HG02970 (cell line): ENCODE data around the gene PIK3R5.
A peak's percentile ranks its signal among the peaks of the same experiment; 100 is the strongest.
"Not testable (repeated sequence)": the region's sequence is repeated elsewhere in the genome, so short reads cannot be mapped to it uniquely, and the experiment has no call there.

ENCODE experiments used
- ATAC-seq: cut with Tn5 transposase; IDR thresholded peaks from one replicate; pipeline ENCODE4 v1.9.1; 2021; ENCODE audit warnings: mild to moderate bottlenecking, moderate library complexity, moderate number of reproducible peaks; ENCODE audit not compliant: unreplicated experiment, low FRiP score

The PIK3R5 gene

GRCh38 chr17:8865811-8866210 lies 99.7 kb downstream of the PIK3R5 start:
- no peak for ATAC-seq

DNA sequence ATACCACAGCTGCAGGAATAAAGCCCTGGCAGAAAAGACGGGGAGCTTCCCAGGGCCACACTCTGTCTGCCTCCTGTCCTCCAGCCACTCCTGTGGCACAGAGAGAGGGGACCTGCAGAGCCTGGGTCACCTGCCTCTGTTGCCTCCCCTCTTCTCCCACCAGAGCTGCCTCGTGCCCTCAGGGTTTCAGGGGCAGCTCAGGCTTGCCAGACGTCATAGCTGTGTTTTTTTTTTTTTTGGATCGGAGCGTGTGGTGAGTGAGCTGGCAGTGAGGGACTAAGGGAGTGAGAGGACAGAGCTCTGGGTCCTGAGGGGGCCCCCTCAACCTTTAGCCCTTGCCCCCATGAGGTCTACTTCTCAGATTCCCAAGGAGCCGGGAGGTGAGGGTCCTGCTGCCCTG lies 100.1 kb downstream of the PIK3R5 start:
- no peak for ATAC-seq

- ATAC-seq: no peak
These were observed 103.1 kb downstream of the PIK3R5 start for GRCh38 chr17:8862213-8863056.

DNA sequence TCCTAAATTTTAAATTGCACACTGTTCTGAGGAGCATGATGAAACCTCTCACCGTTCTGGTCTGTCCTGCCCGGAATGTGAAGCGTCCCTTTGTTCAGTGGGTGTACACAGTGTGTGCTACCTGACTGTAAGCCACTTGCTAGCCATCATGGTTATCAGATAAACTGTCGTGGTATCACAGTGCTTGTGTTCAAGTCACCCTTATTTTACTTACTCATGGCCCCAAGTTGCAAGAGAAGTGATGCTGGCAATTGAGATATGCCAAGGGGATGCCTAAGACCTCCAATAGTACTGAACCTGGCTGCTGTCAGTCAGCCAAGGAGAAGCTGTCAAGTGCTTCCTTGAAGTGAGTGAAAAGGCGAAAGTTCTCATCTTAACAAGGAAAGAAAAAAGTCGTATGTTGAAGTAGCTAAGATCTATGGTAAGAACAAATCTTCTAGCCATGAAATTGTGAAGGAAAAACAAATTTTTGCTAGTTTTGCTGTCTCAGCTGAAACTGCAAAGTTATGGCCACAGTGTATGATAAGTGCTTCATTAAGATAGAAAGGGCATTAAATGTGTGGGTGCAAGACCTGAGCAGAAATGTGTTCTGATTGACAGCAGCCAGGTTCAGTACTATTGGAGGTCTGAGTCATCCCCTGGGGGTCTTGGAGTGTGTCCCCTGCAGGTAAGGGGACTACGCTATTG lies 103.9 kb downstream of the PIK3R5 start:
- no peak for ATAC-seq

DNA sequence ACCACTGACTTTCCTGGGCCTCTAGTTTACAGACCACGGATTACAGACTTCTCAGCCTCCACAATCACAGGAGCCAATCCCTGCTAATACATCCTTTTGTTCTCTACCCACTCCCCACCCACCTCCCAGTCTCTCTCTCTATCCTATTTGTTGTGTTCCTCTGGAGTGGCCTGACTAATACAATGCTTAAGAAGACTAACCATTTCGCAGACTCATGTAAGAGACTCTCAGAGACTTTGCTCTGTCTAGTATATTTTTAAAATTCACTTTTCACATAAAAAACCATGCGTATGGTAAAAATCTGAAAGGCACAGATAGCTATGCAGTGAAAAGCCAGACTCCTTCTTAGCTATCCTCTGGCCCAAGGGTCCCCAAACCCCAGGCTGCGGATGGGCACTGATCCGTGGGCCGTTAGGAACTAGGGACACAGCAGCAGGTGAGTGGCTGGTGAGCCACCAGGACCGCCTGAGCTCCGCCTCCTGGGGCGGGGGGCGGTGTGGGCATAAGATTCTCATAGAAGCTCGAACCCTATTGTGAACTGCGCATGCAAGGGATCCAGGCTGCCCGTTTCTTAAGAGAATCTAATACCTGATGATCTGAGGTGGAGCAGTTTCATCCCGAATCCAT lies 105.6 kb downstream of the PIK3R5 start:
- ATAC-seq: no peak

DNA sequence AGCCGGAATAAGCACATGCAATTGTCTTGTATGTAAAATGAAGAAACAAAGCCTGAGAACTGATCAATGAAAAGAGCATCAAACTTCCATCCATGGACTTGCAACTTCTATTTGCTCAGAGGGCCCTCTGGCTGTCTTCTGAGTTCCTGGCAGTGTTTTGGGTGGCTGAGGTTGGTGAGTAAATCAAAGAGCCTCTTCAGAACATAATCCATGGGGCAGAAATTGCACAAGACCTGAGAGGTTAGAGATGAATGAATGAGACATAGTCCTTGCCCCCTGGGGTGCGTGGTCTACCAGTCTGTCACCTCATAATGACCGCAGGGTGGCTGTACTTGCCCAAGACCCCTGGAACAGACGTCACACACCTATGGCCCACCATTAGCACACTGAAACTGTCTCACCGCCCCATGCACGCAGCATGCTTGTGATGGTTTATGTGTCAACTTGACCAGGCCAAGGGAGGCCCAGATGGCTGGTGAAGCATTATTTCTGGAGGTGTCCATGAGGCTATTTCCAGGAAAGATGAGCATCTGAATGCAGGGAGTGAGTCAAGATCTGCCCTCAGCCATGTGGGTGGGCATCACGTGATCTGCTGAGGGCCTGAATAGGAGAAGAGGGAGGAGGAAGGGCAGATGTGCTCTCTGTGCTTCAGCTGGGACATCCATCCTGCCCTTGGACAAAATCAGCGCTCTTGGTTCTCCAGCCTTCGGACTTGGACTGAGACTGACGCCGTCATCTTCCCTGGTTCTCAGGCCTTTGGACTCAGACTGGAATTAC lies 106.3 kb downstream of the PIK3R5 start:
- no peak for ATAC-seq

DNA sequence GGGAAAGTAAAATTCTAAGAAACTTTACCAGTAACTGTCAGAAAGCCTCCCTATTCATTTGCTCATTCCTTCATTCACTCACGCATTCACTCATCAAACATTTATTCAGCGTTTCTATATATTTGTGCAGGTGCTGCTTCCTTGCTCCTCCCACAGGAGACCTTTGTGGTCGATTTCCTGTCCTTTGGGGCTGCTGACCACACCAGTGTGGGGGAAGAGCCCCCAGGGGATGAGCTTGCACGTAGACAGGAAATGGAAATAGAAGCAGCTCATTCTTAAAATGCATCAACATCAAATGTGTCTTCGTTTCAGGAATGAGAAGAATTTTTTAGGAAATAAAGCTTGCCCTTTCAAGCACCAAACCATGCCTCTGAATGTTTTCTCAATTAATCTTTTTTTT lies 107.6 kb downstream of the PIK3R5 start:
- peak; percentile 55 for ATAC-seq

DNA sequence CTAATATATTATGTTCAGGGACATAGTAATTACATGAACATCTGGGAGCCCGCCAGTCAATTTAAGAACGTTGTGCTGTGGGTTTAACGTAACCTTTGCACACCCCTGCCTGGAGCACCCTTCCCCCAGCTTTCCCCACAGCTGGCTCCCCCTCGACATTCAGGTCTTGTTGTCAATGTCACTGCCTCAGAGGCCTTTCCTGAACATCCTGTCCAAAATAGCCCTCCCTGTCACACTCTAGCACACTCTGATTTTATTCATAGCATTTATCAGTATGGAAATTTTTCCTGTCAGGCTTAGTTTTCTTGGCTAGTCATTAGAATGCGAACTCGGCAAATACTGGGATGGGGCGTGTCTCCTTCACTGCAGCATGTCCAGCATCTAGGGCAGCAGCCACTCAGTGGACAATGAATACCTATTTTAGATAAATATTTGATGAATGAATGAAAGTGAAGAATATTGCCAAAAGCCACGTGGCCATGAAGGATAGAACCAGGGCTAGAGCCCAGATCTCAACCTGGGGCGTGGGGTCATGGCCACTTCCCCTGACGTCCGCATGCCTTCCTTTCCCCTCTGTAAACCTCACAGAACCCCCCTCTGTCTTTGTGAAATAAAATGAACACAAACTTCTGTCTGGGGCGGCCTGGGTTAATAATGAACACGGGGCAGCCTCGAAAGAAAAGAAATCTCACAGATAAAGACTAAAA lies 108.5 kb downstream of the PIK3R5 start:
- no peak for ATAC-seq

GRCh38 chr17:8856205-8856603 lies 109.3 kb downstream of the PIK3R5 start:
- ATAC-seq: not testable (repeated sequence)

DNA sequence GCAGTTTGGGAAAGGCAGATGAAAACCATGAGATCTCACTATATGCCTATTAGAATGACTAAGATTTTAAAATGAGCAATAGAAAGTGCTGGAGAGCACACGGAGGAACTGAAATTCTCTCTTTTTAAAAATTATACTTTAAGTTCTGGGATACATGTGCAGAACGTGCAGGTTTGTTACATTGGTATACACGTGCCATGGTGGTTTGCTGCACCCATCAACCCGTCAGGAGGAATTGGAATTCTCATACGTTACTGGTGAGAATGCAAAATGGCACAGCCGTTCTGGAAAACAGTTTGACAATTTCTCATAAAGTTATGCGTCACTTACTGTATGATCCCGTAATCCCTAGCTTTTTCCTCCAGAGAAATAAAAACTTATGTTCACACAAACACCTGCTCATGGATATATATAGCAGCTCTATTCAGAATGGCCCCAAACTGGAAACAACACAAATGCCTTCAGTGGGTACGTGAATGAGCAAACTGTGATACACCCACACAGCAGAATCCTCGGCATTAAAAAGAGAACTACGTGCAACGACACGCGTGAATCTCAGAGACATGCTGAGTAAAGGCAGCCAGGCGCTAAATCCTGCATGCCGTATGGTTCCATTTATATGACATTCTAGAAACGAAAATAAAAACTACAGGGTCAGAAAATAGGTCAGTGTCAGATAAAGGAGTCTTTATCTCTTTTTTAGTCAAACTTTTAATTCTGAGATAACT lies 109.9 kb downstream of the PIK3R5 start:
- ATAC-seq: no peak

DNA sequence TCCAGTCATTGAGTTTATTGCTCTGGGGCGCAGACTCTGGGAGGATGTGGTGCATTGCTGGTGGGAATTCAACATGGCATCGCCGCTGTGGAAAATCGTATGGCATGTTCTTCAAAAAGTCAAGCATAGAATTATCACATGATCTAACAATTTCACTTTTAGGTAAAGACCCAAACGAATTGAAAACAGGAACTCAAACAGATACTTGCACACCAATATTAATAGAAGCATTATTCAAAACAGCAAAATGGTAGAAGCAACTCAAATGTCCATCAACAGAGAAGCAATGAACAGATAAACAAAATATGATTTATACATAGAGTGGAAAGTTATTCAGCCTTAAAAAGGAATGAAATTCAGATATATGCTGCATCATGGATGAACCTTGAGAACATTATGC lies 113.9 kb downstream of the PIK3R5 start:
- ATAC-seq: no peak

- no peak for ATAC-seq
These were observed 116.0 kb downstream of the PIK3R5 start for GRCh38 chr17:8849311-8850041.

GRCh38 chr17:8847891-8848290 lies 117.6 kb downstream of the PIK3R5 start:
- no peak for ATAC-seq

- no peak for ATAC-seq
These were observed 118.7 kb downstream of the PIK3R5 start for GRCh38 chr17:8846768-8847211.

DNA sequence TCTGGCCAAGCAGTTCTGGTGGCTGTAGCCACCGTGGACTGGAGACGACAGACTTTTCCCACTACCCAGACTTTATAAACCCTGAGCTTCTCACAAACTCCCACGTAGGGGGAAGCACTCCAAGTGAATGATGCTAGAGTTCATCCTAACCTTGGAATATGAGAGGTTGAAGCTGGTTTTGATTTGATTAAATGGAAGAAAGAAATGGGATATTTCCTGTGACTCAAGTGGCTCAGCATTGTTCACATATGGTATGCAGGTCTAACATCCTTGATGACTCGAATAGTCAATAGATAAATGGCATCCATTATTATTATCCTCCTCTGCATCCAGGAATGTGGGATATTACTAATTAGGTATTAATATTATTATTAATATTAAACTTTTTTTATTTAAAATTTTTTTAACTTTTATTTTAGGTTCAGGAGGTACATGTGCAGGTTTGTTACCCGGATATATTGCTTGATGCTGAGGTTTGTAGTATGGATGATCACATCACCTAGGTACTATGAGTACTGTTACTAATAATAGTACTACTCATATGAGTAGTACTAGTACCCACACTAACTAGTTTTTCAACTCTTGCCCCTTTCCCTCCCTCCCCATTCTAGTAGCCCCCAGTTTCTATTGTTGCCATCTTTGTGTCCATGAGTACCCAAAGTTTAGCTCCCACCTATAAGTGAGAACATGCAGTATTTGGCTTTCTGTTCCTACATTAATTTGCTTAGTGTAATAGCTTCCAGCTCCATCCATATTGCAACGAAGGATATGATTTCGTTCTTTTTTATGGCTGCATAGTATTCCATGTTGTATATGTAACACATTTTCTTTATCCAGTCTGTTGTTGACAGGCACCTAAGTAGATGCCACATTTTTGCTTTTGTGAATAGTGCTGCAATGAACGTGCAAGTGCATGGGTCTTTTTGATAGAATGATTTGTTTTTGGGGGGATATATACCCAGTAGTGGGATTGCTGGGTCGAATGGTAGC lies 121.0 kb downstream of the PIK3R5 start:
- ATAC-seq: no peak

GRCh38 chr17:8843344-8843743 lies 122.2 kb downstream of the PIK3R5 start:
- no peak for ATAC-seq

DNA sequence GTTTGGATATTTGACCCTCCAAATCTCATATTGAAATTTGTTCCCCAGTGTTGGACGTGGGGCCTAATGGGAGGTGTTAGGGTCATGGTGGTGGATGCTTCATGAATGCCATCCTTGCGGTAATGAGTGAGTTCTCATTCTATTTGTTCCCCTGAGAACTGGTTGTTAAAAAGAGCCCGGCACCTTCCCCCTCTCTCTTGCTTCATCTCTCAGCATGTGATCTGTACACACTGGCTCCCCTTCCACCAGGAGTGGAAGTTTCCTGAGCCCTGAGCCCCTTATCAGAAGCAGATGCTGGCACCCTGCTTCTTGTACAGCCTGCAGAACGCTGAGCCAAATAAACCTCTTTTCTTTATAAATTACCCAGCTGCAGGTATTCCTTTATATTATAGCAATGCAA lies 123.7 kb downstream of the PIK3R5 start:
- no peak for ATAC-seq
